IPS-NIHi11 (cell line): Measurements from ENCODE around the gene ASXL3.

ENCODE experiments used
- DNase-seq: peaks from one replicate; pipeline ENCODE4 v3.0.0; 2012; ENCODE audit warnings: mixed read lengths, low spot score

ASXL3 gene

DNA sequence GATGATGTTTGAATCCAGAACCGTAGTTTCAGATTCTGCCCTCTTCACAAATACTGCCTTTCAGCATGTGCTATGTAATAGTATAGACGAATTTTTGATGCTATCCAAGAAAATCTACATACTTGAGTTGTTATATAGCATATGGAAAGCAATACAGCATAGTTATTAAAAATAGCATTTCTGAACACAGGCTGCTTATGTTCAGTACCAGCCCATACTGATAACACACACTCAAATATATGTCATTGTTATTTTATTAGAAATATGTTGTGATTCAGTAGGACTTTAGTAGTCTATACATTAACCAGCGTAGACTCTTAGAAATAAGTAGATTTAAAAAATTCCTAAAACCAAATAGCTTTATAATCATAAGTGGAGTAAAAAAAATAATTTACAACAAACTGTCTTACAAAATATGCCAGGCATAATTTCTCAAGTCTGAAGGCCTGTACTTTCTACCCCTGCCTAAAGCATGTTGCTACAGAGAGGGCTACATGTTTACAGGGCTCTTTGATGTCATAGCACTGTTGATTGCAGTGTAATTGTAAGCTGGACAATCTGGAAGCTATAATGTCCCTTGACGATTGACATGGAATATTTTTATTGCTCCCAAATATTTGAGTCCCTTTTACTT lies 86.3 kb downstream of the ASXL3 start:
- no peak for DNase-seq

DNA sequence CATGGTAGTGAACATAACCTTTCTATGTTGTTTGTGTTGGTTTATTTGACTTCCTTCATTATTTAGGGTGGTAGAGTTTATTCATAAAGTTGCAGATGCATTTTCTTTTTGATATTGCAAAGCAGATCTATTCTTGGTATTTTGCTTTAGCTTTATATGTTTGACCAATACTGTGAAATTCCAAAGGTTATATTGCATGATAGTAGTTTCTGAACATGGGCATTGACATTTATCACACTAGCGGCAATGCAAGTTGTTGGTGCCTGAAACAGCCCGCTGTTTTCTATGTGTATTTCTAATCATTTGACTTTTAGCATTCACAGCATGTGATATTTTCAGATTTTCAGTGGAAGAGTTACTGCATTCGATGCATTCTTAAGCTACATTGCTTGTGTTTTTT lies 87.2 kb downstream of the ASXL3 start:
- DNase-seq, result no peak

DNA sequence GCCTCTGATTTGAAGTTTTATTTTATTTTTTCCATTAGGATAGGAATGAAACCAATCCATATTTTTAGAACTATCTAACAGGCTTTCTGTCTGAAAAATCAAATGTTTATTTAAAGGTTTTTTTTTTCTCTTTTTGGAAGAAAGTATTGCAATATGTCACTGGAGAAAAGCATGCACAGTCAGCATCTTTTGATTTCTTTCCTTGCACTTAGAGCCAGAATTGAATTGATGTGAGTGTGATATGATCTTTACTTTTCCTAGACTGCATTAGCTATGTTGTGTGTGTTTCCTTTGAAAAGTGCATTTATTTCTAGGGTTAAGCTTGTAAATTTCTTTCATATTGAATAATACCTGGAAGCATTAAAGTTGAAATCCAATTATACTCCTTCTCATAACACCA lies 87.6 kb downstream of the ASXL3 start:
- no peak for DNase-seq

DNA sequence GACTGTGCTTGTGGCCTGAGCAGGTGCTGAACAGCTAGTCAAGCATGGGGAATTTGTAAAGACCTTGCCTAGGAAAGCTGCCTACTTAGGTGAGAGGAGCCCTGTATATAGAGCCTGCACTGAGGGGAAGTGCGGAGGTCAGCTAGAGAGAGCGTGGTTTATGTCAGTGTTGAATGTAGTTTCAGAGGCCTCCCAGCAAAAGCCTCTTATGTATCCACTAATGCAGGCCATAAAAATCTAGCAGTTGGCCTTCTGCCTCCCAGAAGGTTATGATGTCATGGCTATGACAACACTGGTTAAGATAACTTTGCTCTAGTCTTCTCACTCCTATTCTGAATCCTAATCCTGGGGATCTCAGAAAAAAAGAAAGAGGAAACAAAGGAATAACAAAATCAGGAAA lies 88.9 kb downstream of the ASXL3 start:
- no peak for DNase-seq

DNA sequence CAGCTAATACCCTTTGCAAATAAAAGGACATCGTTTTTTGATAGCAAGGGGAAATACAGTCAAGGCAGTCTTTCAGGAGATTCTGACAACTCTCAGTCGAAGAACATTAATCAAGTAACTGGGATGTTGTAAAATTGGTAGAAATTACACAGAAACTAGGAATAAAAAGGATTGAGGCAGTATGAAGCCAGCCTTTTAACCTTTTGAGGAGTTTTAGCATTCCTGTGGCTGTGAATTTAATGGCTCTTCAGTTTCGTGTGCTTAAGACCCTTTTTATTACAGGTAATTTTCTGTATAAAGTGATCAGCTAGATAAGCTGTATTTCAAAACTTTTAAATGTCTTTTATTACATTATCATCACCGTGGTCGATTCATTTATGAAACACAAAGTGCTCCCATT lies 91.6 kb downstream of the ASXL3 start:
- DNase-seq, result no peak

DNA sequence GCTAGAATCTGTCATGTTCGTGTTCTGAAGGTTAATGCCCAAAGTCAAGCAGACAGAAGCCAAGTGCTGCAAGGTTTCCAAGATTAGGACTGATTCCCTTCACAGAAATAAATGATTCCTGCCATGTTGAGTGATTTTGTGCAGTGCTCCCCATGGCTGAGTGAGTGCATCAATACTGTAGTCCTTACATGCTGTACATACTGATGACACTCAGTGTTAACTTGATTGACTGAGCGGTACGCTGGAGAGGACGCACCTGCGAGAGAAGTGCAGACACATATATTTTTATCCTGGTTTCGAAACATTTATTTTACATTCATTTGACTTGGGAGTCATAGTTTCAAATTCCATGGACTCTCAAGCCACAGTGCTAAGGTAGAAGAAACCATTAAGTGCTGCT lies 92.0 kb downstream of the ASXL3 start:
- no peak for DNase-seq

DNA sequence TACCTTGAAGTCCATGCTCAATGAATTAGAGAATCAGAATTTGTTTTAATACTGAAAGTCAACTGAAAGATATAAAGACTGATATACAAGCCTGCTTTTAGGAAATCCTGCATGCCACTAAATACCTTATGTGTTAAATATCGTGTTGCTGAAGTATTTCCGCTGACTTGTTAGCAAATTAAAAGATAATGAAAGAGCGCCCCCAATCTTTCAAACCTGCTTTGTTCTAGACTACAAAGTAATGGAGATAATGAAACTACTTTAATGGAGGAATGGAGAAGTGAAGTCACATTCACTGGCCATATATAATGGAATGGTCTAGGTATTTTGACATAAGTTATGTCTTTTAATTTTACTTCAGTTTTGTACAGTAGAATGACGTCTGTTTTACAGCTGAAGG lies 95.7 kb downstream of the ASXL3 start:
- DNase-seq, result no peak

DNA sequence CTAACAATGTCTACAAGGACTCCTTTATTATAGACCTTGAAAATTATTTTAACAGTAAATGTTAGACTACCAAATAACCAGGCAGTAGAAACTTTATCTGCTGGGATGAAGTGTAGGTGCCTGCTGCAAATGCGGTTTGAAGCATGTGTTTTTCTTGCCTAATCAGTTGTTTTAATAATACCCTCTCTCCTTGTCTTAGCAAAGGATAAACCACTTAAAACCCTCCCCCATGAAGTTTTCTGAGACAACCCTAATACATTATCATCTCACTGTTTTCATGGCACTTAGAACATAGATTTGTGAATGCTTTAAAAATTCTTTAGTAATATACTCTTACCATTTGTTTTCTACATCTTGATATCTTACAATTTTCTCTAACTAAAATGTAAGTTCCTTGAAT lies 98.6 kb downstream of the ASXL3 start:
- no peak for DNase-seq

DNA sequence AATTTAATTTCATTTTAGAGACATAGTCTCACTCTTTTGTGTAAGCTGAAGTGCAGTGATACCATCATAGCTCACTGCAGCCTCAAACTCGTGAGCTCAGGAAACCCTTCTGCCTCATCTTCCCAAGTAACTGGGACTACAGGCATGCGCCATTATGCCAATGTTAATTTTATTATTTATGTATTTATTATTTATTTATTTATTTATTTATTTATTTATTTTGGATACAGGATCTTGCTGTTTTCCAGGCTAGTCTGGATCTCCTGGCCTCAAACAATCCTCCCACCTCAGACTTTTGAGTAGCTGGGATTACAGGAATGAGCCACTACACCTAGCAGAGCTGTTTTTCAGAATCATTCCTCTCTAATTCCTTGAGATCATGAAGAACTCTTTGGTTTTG lies 99.9 kb downstream of the ASXL3 start:
- DNase-seq, result no peak

DNA sequence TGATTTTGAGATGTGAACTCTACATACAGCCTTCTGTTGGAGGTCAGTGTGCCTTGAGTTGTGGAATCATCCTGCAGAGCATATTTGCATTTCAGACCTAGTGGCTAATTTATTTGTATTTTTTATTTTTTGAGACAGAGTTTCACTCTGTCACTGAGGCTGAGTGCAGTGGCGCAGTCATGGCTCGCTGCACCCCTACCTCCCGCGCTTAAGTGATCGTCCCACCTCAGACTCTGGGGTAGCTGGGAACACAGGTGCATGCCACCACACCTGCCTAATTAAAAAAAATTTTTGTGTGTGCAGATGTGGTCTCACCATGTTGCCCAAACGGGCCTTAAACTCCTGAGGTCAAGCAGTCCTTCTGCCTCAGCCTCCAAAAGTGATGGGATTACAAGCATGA lies 104.4 kb downstream of the ASXL3 start:
- no peak for DNase-seq

DNA sequence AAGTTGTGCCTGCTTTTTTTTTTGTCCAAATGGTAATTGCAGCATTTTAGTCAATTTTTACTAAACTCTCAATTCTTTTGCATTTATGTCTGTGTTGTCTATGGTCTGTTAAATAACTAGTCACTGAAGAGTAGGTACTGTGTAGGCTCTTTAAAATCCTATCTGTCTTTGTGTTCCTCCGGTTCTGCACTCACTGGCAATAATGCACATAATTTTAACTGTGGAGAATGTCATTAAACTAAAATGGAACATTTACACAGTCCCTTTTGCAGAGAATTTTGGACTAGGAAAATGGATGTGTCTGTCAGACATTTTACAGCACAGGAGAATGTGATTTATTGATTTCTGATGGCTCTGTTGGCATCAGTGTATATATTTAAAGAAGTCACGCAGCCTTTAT lies 116.6 kb downstream of the ASXL3 start:
- no peak for DNase-seq

DNA sequence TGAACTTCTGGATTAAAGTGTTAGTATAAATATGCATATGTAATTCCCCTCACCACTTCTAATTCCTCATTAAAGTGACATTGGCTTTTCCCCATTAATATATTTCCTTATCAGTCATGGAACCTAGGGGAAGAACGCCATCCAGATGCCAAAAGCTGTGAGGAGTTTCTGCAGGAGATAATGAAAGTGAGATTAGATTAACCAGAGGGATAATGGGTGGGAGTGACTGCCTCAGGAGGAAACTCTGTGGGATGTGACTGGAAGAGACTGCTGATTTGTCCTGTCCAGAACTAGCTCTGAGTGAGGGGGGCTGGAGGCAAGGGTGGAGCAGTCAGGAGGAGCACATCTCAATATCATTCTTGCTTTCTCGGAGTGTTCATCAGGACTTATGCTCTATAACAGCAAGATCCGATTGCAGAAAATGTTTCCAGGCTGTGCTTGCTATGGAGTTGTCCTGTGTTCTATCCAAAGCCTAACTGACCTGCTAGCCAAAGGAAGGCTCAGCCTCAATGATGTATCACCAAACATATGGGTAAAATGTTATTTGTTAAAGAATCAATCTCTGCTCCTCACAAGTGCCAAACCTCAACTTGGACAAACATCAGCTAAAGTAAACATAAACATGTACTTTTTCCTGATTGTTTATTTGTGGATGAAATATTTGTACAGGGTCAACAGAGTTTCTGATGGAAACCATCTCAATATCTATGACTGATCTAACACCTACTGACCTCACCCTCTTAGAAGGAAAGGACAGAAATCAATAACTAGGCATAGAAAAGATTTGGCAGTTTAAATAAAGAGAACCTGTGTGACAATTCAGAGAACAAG lies 118.5 kb downstream of the ASXL3 start:
- no peak for DNase-seq

DNA sequence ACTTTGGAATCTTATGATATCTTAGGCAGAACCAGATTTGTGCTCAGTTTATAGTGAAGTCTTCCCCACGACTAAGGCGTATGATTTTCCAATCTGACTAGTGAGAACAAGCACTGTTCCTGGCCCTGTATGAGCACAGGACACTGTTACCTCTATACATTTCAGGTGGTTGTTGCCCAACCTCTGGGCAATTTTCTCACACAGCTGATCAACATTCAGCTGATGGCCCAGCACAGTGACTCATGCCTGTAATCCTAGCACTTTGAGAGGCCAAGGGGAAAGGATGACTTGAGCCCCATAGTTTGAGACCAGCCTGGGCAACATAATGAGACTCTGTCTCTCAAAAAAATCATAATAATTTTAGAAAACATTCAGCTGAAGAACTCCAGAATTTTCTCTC lies 119.5 kb downstream of the ASXL3 start:
- no peak for DNase-seq

DNA sequence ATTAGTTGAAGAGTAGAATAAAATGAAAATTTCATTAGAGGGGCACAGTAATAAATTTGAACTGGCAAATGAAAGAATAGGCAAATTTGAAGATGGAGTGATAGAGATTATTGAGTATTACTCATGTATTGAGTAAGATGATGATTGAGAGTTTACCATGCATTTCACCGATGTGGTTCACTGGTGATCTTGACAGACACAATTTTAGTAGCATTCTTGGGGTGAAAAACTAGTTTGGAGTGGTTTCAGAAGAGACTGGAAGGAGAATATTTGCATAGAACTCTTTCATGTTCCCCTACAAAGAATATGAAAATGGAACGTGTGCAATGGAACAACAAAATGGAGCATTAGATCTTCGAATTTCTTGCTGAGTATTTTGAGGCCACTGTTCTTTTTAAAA lies 121.4 kb downstream of the ASXL3 start:
- DNase-seq, result no peak

DNA sequence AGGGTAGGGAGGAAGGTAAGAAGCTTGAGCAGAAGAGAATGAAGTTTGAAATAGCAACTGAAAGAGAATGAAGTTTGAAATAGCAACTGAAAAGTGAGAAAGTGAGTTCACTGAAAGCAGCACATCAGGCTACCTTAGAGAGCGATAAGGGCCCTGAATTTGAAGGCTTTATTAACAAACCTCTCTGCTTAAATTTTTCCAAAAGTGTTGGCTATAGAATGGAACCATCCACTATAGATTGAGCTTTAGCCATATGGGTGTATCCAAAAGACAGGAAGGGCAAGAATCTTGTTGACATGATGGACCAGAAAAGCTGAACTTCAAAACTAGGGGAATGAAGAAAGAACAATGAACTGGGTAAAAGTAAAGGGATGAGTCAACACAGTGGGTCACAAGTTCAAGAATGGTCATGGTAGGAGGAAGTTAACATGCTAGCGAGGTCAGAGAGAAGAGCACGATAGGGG lies 122.5 kb downstream of the ASXL3 start:
- DNase-seq, result no peak

DNA sequence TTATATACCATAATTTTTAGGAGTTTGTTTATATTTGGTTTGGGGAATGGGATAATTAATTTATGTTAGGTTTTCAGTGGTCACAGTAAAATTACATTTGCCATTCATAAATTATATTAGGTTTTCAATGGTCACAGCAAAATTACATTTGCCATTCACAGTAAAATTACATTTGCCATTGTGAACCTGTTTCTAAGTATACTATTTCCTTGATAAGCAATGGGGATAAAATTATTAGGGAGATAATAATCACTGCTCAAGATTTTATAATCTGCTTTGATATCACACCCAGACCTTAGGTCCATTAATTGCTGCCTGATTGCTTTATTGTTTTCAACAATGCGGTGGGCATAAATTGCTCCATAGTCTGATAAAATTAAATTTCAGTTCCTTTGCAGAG lies 124.6 kb downstream of the ASXL3 start:
- DNase-seq, result no peak

DNA sequence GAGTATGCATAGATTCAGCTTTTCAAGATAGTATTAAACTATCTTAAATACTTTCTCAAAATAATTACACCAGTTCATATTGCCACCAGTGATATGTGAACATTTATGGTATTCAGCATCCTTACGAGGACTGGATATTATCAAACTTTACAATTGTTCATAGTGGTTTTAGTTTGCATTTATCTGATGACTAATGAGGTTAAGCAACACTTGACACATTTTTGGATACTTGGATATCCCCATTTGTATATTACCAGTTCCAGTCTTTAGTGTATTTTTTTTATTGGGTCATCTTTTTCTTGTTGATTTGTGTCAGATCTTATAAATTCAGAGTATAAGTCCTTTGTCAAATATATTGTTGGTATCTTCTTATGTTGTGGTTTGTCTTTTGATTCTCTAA lies 128.4 kb downstream of the ASXL3 start:
- DNase-seq, result no peak

DNA sequence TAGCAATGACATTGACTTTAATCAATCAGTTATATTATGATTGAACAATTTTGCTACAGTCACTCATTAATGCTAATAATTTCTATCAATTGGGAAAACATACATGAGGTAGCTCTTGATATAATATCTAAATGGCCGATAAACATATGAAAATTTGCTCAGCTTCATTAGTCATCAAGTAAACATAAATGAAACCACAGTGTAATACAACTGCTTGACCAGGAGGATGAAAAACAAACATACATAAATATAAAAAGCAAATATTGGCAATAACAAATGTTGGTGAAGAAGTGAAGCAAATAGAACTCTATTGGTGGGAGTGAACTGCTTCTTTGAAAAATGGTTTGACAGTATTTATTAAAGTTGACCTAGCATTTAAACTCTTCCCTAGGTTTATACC lies 130.9 kb downstream of the ASXL3 start:
- no peak for DNase-seq

DNA sequence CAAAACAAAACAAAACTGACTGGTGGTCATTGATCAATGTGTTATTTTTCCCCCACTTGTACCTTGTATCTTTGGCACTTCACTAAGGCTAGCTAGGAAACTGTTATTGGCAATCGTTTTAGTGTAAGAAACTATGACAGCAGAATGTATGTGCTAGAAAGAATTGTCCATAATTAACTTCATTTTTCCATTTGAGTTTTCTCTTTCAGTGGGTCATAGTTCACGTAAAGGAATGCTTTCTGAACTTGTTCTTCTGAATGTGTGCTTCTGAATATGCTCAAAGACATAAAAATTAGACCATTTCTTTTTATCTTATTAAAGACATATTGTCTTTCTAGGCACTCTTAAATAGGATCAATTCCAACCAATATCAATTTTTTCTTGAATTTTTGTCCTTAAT lies 132.2 kb downstream of the ASXL3 start:
- no peak for DNase-seq

DNA sequence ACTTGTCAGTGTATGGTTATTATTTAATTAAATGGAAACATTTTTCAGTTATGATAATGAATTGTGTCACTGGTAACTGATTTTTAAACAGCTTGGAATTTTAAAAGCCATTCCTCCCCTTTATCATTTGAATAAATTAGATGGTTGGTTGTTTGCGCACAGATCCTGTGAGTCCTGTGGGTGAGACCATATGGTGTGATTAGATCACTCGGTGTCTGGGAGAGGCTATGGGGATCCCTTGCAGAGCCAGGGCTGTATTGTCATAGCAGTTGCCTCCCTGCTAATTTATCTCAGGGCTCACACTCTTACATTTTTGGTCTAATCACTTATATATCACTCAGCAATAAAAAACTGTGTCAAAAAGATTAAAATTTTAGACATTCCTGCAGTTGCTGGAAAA lies 133.5 kb downstream of the ASXL3 start:
- no peak for DNase-seq

DNA sequence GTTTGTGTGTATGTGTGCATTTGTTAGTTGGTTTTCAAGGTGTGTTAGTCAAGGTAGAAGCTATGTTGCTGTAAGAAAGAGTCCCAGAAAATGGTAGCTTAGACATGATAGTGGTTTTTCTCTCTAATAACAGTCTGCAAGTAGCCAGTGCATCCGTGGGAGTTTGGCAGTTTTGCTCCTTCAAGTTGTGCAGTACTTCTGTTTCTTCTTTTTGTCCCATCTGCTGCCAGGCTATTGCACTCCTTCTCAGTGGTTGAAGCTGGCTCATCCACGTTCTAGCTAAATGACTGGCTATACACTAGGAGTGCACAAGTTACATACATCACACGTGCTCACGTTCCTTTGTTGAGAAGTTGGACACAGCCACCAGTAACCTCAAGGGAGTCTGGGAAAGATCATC lies 134.7 kb downstream of the ASXL3 start:
- DNase-seq, result no peak

DNA sequence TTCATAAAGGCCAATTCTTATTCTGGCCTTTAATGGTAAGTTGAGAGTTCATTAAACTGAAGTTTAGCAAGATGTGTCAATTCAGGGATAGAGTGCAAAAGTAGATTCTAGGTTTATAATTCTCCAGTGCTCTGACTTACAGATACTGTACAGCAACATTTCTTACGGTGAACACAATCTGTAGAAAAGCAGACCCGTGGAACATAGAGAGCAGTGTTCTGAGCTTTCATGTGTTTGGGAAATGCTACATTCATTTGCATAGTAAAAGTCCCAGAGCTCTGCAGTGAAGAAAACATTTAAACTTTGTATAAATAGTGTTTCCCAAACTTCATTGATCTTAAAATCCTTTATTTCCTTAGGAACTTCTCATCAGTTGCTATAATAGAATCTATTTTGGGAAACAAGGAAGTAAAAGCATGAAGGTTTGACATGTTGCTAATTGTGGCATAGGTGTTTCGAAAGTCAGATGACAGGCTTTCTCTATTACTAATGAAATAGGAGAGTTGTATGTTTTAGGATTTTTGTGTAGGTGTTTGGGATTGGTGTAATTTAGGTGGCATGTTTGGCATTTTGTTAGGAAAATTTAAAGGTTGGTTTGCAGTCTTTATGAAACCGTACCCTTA lies 138.2 kb downstream of the ASXL3 start:
- no peak for DNase-seq

DNA sequence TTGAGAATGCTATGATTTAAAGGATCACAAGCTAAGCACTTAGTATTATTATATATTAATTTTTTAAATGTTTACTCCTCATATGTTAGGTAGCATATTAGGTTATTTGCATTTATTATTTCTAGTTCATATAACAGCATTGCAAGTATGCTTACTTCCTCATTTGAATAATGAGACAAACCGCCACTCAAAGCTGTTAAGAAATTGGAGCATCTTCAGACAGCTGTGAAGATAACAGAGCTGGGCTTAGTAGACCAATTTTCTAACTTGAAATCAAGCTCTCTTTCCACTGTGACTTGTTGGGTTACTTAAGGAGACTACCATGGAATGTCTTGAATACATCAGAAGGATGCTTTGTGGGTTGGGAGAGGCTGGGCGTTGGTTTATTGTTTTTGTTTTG lies 139.3 kb downstream of the ASXL3 start:
- no peak for DNase-seq
